Hepatocyte (in vitro differentiated cells): ENCODE results near the gene RAPGEF6.

Experiments
- CTCF ChIP-seq: fragments of 200-600 bp; sonication (generic); IDR thresholded peaks from 2 replicates; pipeline ENCODE4 v1.5.1; 2016; ENCODE audit warnings: antibody characterized with exemption, mild to moderate bottlenecking; ENCODE audit not compliant: poor library complexity
- EZH2 ChIP-seq: fragments of 200-600 bp; sonication (generic); IDR thresholded peaks from 2 replicates; pipeline ENCODE4 v1.6.1; 2016; ENCODE audit warnings: antibody characterized with exemption, mild to moderate bottlenecking, borderline replicate concordance
- EZH2phosphoT487 ChIP-seq: fragments of 200-600 bp; sonication (generic); IDR thresholded peaks from one replicate; pipeline ENCODE4 v1.6.1; 2018; ENCODE audit warnings: antibody characterized with exemption, mild to moderate bottlenecking, low read depth, moderate library complexity; ENCODE audit not compliant: unreplicated experiment, severe bottlenecking

- TF ChIP-seq EZH2phosphoT487 (no peak), CTCF (no peak), EZH2 (no peak)
Observed at GRCh38 chr5:131634238-131634637, 791 bp downstream of the RAPGEF6 start.
